Right cardiac atrium (tissue), 5 donors: ENCODE data around the gene KCNH3. TPM values are rescaled to one million over a fixed set of nuclear protein-coding genes. Genes with fewer than 3 reads are reported as not detected.
"Not testable (repeated sequence)": the region's sequence is repeated elsewhere in the genome, so short reads cannot be mapped to it uniquely, and the experiment has no call there.

Experiments used
- ATAC-seq, 2 donors: fragments of 200-7000 bp; cut with Tn5 transposase; one replicate each; pipeline versions ENCODE4 v1.8.0 to v1.9.1; 2020; ENCODE audit warnings: moderate library complexity in 2 of 2, mild to moderate bottlenecking in 1 of 2
- DNase-seq, 3 donors: peaks; one replicate each; pipeline ENCODE4 v3.0.0-alpha.2; 2020
- H3K27ac ChIP-seq: one replicate; pipeline ENCODE4 v1.5.1; 2013; ENCODE audit warnings: mild to moderate bottlenecking, low read length, control low read depth, moderate library complexity
- H3K27me3 ChIP-seq: one replicate; pipeline ENCODE4 v1.6.1; 2013; ENCODE audit not compliant: control insufficient read depth, insufficient read depth
- H3K4me1 ChIP-seq: one replicate; pipeline ENCODE4 v1.6.1; 2013; ENCODE audit warnings: low read length; ENCODE audit not compliant: control insufficient read depth, insufficient read depth
- H3K4me3 ChIP-seq: one replicate; pipeline ENCODE4 v1.5.1; 2013; ENCODE audit warnings: low read length, control low read depth
- H3K9me3 ChIP-seq: one replicate; pipeline ENCODE4 v1.6.1; 2013; ENCODE audit warnings: low read length; ENCODE audit not compliant: control insufficient read depth
- WGBS: extraction: QIAGEN DNeasy Blood & Tissue Kit; methylation state at CpG from one replicate; pipeline ENCODE4 v1.1.7; 2013; 5-methylcytosine and 5-hydroxymethylcytosine counted together
- intact Hi-C, 4 donors: fragments of 100-400 bp; cut with DNase I; formaldehyde crosslinking; loops; one replicate each; pipeline versions ENCODE4 v1.11.0 to v1.14.0; 2022 to 2023
- polyA plus RNA-seq: library from polyadenylated mRNA; stranded (reverse); fragments of 200-250 nt; gene quantifications from one replicate; pipeline ENCODE4 v1.2.3, GENCODE V29; 2013
- total RNA-seq, 4 donors: library from RNA; stranded (reverse); fragmentation: NEBNext Ultra II Directional; extraction: Animal tissue kit (Norgen Biotek cat#: 25700); gene quantifications; one replicate each; pipeline ENCODE4 v1.2.1, GENCODE V29; 2021
- donor health status: healthy with polysubstance abuse.
- donor health status: DM: no; HTN: yes; CAD: no.
- donor health status: DM: no; HTN: no; CAD: no.
- donor health status: DM: no; HTN: yes; CAD: no; lungs with severe emphysema.
- donor health status: DM: yes; HTN: yes; CAD: no.

The KCNH3 gene
- total and polyA plus RNA-seq, 5 donors: 0.75 to 4.4 (median 1.4) TPM

DNA sequence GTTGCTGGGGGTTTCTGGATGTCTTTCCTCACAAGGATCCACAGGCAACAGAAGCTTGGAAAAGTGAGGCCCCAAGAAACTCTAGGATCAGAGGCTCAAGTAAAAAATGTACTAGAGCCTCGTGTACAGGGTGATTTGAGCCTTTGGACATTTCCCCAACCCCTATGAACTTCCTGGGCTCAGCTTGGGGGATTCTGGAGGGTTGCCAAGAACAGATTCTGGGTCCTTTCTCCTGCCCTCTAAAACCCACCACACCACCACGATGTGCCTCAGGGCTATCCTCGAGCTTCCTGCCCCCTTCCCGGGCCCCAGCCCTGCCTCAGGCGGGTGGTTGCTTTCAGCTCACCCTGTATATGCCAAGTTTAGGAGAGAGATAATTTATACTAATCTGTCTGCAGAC is 66.0 kb downstream of the KCNH3 start:
- no peaks in the 10 kb centered on the region for H3K27me3 ChIP-seq
- intact Hi-C loops: no loop called here
- WGBS: 54% methylated on average over 5 of the region's 5 CpGs
- DNase-seq (no peak), ATAC-seq (no peak)
- no peak overlapping the region for H3K27ac ChIP-seq
- H3K9me3 ChIP-seq: no peaks in the 10 kb centered on the region
- no peaks in the 10 kb centered on the region for H3K4me1 ChIP-seq
- no peak overlapping the region for H3K4me3 ChIP-seq

DNA sequence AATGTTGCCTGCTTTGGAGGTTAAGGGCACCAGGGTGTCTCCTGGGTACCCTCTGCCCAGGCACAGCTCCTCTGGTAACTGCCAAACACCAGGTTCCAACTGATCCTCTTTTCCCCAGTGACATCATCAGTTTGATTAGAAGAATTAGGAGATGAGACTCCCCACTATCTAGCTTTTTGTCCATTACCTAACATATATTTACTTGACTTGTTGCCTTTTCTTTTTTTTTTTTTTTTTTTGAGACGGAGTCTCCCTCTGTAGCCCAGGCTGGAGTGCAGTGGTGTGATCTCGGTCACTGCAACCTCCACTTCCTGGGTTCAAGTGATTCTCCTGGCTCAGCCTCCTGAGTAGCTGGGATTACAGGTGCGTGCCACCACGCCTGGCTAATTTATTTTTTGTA is 66.7 kb downstream of the KCNH3 start, which contains the start of gene FAM186B:
Gene FAM186B, minus strand, starts transcription at position 101 of the 400 bp plus-strand sequence. CDS start 162 bp downstream, outside the sequence.
- H3K4me3 ChIP-seq, H3K27me3 ChIP-seq, H3K9me3 ChIP-seq, intact Hi-C loops, H3K4me1 ChIP-seq, H3K27ac ChIP-seq, ATAC-seq, DNase-seq: not testable (repeated sequence)
- 96% methylated on average over 4 of the region's 4 CpGs for WGBS

Other genes with a start within 250 kb of the KCNH3 start
- 1 to 10 TPM in 1 of 4 donors, under 1 TPM in 3; 0.57 to 1.8 (median 0.94) TPM for gene PRPH, start 243.9 kb upstream of the KCNH3 start, total RNA-seq
- gene PRPH, start 243.9 kb upstream of the KCNH3 start, polyA plus RNA-seq: 2.0 TPM
- 1 to 10 TPM in 1 of 4 donors, under 1 TPM in 2, not detected in 1; 0.65 to 1.7 (median 0.93) TPM for gene TROAP, start 215.8 kb upstream of the KCNH3 start, total RNA-seq
- 0.25 TPM for gene TROAP, start 215.8 kb upstream of the KCNH3 start, polyA plus RNA-seq
- gene C1QL4, start 201.8 kb upstream of the KCNH3 start, total RNA-seq: not detected
- not detected for gene C1QL4, start 201.8 kb upstream of the KCNH3 start, polyA plus RNA-seq
- gene DNAJC22, start 192.1 kb upstream of the KCNH3 start, total RNA-seq: under 1 TPM; 0.24 to 0.86 (median 0.44) TPM
- 0.09 TPM for gene DNAJC22, start 192.1 kb upstream of the KCNH3 start, polyA plus RNA-seq
- 10 to 100 TPM in 1 of 4 donors, 1 to 10 TPM in 3; 8.4 to 10.3 (median 9.1) TPM for gene SPATS2, start 171.6 kb upstream of the KCNH3 start, total RNA-seq
- gene SPATS2, start 171.6 kb upstream of the KCNH3 start, polyA plus RNA-seq: 5.5 TPM
- gene MCRS1, start 29.1 kb downstream of the KCNH3 start, total RNA-seq: 100 to 1,000 TPM in 1 of 4 donors, 10 to 100 TPM in 3; 81.7 to 115 (median 87.0) TPM
- 72.3 TPM for gene MCRS1, start 29.1 kb downstream of the KCNH3 start, polyA plus RNA-seq
- gene FAM186B, start 66.6 kb downstream of the KCNH3 start, total RNA-seq: under 1 TPM; 0.17 to 0.74 (median 0.43) TPM
- 0.16 TPM for gene FAM186B, start 66.6 kb downstream of the KCNH3 start, polyA plus RNA-seq
- 10 to 100 TPM; 19.2 to 26.7 (median 22.1) TPM for gene PRPF40B, start 84.5 kb downstream of the KCNH3 start, total RNA-seq
- 15.9 TPM for gene PRPF40B, start 84.5 kb downstream of the KCNH3 start, polyA plus RNA-seq
- 10 to 100 TPM; 11.7 to 19.0 (median 11.9) TPM for gene FMNL3, start 168.4 kb downstream of the KCNH3 start, total RNA-seq
- 7.0 TPM for gene FMNL3, start 168.4 kb downstream of the KCNH3 start, polyA plus RNA-seq
- 100 to 1,000 TPM; 216 to 254 (median 247) TPM for gene TMBIM6, start 202.5 kb downstream of the KCNH3 start, total RNA-seq
- gene TMBIM6, start 202.5 kb downstream of the KCNH3 start, polyA plus RNA-seq: 159 TPM